Left ventricle myocardium inferior (tissue), 1 donor: Measurements from ENCODE around the gene BPIFB3. TPM values are rescaled to one million over a fixed set of nuclear protein-coding genes. Genes with fewer than 3 reads are reported as not detected.

ENCODE experiments used
- DNase-seq: peaks from one replicate; pipeline ENCODE4 v3.0.0-alpha.2; 2020
- H3K27ac ChIP-seq: fragments of 200-600 bp; replicated peaks from 2 replicates; pipeline ENCODE4 v1.8.0; 2021
- H3K27me3 ChIP-seq: fragments of 200-600 bp; 2 replicates; pipeline ENCODE4 v1.8.0; 2021; ENCODE audit warnings: low read depth
- H3K36me3 ChIP-seq: fragments of 200-600 bp; 2 replicates; pipeline ENCODE4 v1.8.0; 2021
- H3K4me1 ChIP-seq: fragments of 200-600 bp; 2 replicates; pipeline ENCODE4 v1.8.0; 2021
- H3K4me3 ChIP-seq: fragments of 200-600 bp; 2 replicates; pipeline ENCODE4 v1.8.0; 2021; ENCODE audit warnings: mild to moderate bottlenecking, moderate library complexity
- H3K9me3 ChIP-seq: fragments of 200-600 bp; replicated peaks from 2 replicates; pipeline ENCODE4 v1.8.0; 2021
- CTCF ChIP-seq: fragments of 200-600 bp; IDR thresholded peaks from 2 replicates; pipeline ENCODE4 v1.8.0; 2021; ENCODE audit warnings: antibody characterized with exemption, mild to moderate bottlenecking, borderline replicate concordance
- intact Hi-C: fragments of 100-400 bp; cut with micrococcal nuclease; formaldehyde crosslinking; loops from one replicate; pipeline ENCODE4 v1.11.0; 2022
- total RNA-seq: library from RNA; stranded (reverse); fragmentation: NEBNext Ultra II Directional; extraction: Animal tissue kit (Norgen Biotek cat#: 25700); gene quantifications from one replicate; pipeline ENCODE4 v1.2.1, GENCODE V29; 2021
- donor health status: DM: no; HTN: yes; CAD: no; lungs with severe emphysema.

Gene BPIFB3
- total RNA-seq, 1 donor from 2014 or later: not detected

- Histone ChIP-seq H3K27me3 (peaks cover 17% of the 10 kb centered on the region), H3K4me3 (no peak within 1 kb of the TSS), H3K27ac (no peak within 1 kb of the TSS), H3K9me3 (peaks cover 11% of the 10 kb centered on the region), H3K36me3 (no peaks in the 10 kb centered on the region), H3K4me1 (no peaks in the 10 kb centered on the region)
- DNase-seq: no peak
- intact Hi-C loops: no loop called here
- TF ChIP-seq CTCF: no peak
Measured at GRCh38 chr20:33007376-33008335, 46.0 kb upstream of the BPIFB3 start, which contains the start of gene BPIFB2. TSS of gene BPIFB2 (plus strand) at chr20:33007704. CDS start at chr20:33008575, 871 bp downstream.

GRCh38 chr20:33008336-33009213 is 45.1 kb upstream of the BPIFB3 start:
- TF ChIP-seq CTCF: no peak
- Histone ChIP-seq H3K36me3 (no peaks in the 10 kb centered on the region), H3K27ac (no peak overlapping the region), H3K4me1 (no peaks in the 10 kb centered on the region), H3K9me3 (peaks cover 11% of the 10 kb centered on the region), H3K4me3 (no peak overlapping the region), H3K27me3 (peaks cover 27% of the 10 kb centered on the region)
- intact Hi-C loops: no loop called here
- no peak for DNase-seq

- Histone ChIP-seq H3K36me3 (no peaks in the 10 kb centered on the region), H3K4me1 (no peaks in the 10 kb centered on the region), H3K27me3 (peaks cover 35% of the 10 kb centered on the region), H3K4me3 (no peak overlapping the region), H3K9me3 (peaks cover 11% of the 10 kb centered on the region), H3K27ac (no peak overlapping the region)
- no peak for DNase-seq
- intact Hi-C loops: no loop called here
- no peak for TF ChIP-seq CTCF
Measured at GRCh38 chr20:33009214-33010132, 44.2 kb upstream of the BPIFB3 start.

- no peaks in the 10 kb centered on the region for H3K4me1 ChIP-seq
- no peak overlapping the region for H3K27ac ChIP-seq
- DNase-seq: no peak
- intact Hi-C loops: no loop called here
- no peaks in the 10 kb centered on the region for H3K36me3 ChIP-seq
- no peak for TF ChIP-seq CTCF
- H3K4me3 ChIP-seq: no peak overlapping the region
- peaks cover 8% of the 10 kb centered on the region for H3K9me3 ChIP-seq
- H3K27me3 ChIP-seq: peaks cover 35% of the 10 kb centered on the region
Measured at GRCh38 chr20:33010133-33010504, 43.6 kb upstream of the BPIFB3 start.
